ENCODE results near the gene NHLRC4. TPM values are rescaled to one million over a fixed set of nuclear protein-coding genes. Genes with fewer than 3 reads are reported as not detected.

The NHLRC4 gene
- total and polyA plus RNA-seq, 2 of the 13 experiments (the other 11 are each of a cell fraction or from before 2014, with no cell fraction given), result 0.40 to 0.59 TPM

DNA sequence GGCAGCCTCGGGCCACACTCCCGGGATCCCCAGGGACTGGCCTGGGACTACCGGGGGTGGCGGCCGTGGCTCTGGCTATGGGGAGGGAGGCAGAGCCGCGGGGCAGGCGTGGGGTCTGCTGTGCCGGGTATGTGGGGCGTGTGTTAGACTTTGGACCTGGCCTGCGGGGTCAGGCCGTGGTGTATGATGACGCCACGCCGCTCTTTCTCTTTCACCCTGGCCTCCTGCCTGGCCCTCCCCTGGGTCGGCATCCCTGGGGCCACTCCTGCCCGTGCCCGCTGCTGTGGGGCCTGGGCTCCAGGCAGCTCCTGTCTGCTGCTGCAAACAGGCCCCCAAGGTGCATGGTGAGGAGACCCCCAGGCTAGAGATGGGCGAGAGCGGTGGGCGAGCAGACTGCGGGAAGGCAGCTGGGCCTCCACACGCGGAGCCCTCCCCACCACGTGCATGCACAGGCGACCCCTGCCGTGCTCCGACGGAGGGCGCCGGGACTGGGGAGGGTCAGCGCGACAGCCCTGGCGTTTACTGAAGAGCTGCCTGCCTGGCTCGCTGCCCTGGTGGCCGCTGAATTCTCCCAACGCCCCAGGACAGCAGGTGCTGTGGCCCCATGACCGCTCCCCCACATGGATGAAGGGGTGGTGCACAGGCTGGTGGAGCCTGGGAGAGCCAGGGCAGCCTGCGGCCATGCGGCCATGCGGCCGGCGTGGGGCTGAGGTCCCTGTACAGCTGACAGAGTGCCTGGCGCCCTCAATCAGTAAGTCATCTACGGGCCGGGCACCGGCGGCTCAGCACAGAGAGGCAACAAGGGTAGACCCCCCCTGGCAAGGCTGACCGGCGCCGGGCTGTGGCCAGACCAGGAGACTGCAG, 23.3 kb upstream of the NHLRC4 start (continued):
- no peak for TF ChIP-seq SOX13 (IDR thresholded peaks at IDR 0.05)
- TF ChIP-seq SOX13 (CRISPR knock-in tag; conservative IDR thresholded peaks at IDR 0.05 in 1 of 2, IDR thresholded peaks at IDR 0.05 in 1 of 2), result no peak; a peak in 1 of 4 replicates
- TF ChIP-seq NR0B2 (CRISPR knock-in tag; IDR thresholded peaks at IDR 0.05), result no peak
- no peak for TF ChIP-seq KAT8 (CRISPR knock-in tag; IDR thresholded peaks at IDR 0.05)
- no peak for TF ChIP-seq TCF12 (IDR thresholded peaks at IDR 0.05)
- TF ChIP-seq TCF12 (CRISPR knock-in tag; IDR thresholded peaks at IDR 0.05), result no peak
- TF ChIP-seq RELA (CRISPR knock-in tag; IDR thresholded peaks at IDR 0.05), result no peak
- peak; percentile 77 for TF ChIP-seq RARA (CRISPR knock-in tag; IDR thresholded peaks at IDR 0.05)
- peak; percentile 53; the same call in 1 of the 2 replicates for TF ChIP-seq HNRNPUL1 (IDR thresholded peaks at IDR 0.05; ENCODE audit: low read depth, low read length)
- no peak for TF ChIP-seq ZNF333 (CRISPR knock-in tag; IDR thresholded peaks at IDR 0.05; ENCODE audit: borderline replicate concordance)
- no peak for TF ChIP-seq SP1 (IDR thresholded peaks at IDR 0.05)
- no peak; the same call in 1 of the 2 replicates for TF ChIP-seq SP1 (CRISPR knock-in tag; IDR thresholded peaks at IDR 0.05)
- TF ChIP-seq IKZF5 (CRISPR knock-in tag; IDR thresholded peaks at IDR 0.05), result 0 out of 2 replicates have a peak, but pooled peaks have one; percentile 35
- TF ChIP-seq ZNF446 (CRISPR knock-in tag; IDR thresholded peaks at IDR 0.05), result no peak
- TF ChIP-seq SETDB1 (CRISPR knock-in tag; IDR thresholded peaks at IDR 0.05; ENCODE audit: borderline replicate concordance), result no peak
- no peak for TF ChIP-seq ATF7 (IDR thresholded peaks at IDR 0.05)
- peak; percentile 11; the same call in 1 of the 2 replicates for TF ChIP-seq ATF7 (CRISPR knock-in tag; IDR thresholded peaks at IDR 0.05)
- no peak for TF ChIP-seq SMAD9 (CRISPR knock-in tag; IDR thresholded peaks at IDR 0.05)
- no peak; the same call in 1 of the 2 replicates for TF ChIP-seq GFI1 (CRISPR knock-in tag; IDR thresholded peaks at IDR 0.05; ENCODE audit: borderline replicate concordance)
- TF ChIP-seq BCLAF1 (IDR thresholded peaks at IDR 0.05), result no peak
- TF ChIP-seq ZNF335 (CRISPR knock-in tag; IDR thresholded peaks at IDR 0.05), result no peak
- no peak; the same call in 1 of the 2 replicates for TF ChIP-seq ZNF296 (CRISPR knock-in tag; conservative IDR thresholded peaks at IDR 0.05)
- TF ChIP-seq ZNF546 (CRISPR knock-in tag; conservative IDR thresholded peaks at IDR 0.05), result no peak
- TF ChIP-seq RBM22 (optimal IDR thresholded peaks at IDR 0.05; ENCODE audit: low read length), result peak; percentile 24
